22Rv1 (cell line): Measurements from ENCODE around the gene SCO2.

ENCODE experiments used
- H3K27ac ChIP-seq: fragments of 450-650 bp; 2 replicates; pipeline ENCODE4 v1.5.1; 2017
- ZFX ChIP-seq: fragments of 450-650 bp; IDR thresholded peaks from 2 replicates; pipeline ENCODE4 v1.6.1; 2017; ENCODE audit warnings: antibody characterized with exemption, borderline replicate concordance
- TF ChIP-seq, protein P1 (sequence below): fragments of 450-650 bp; IDR thresholded peaks from 2 replicates; pipeline ENCODE4 v1.5.1; 2017; ENCODE audit warnings: mild to moderate bottlenecking

SCO2 gene

DNA sequence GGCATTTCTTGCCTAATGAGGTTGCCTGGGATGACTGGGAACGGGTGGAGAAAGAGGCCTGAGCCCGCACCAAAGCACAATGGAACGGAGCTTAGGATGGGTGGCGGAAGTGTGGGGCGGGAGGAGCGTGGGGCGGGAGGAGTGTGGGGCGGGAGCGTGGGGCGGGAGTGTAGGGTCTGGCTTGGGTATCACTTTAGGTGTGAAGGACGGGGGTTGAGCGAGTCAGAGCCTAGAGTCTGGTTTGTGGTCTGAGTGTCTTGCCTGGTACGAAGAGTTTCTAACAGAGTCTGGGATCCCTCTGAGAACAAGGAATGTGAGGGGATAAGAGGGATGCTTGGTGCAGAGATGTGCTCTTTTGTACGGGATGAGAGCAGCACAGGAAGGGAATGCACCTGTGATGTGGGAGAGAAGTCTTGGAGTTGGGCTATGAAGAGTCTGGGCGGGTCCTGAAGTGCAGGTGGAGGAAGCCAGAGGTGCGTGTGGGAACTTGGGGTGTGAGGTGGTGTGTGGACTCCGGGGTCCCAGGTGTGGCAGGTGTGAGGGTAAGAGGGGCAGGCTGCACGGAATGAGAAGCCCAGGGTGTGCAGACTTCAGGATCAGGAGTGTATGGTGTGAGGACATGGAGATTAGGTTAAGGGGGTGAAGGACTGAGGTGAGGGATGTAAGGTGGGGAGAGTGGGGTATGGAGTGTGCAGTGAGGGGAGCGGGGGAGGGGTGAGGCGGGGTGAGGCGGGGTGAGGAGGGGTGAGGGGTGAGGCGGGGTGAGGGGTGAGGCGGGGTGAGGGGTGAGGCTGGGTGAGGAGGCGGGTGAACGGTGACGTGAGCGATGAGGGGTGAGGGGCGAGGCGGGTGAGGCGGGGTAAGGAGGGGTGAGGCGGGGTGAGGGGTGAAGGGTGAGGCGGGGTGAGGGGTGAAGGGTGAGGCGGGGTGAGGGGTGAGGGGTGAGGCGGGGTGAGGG lies 36.3 kb upstream of the SCO2 start:
- no peak overlapping the region for H3K27ac ChIP-seq
- TF ChIP-seq, protein P1, sequence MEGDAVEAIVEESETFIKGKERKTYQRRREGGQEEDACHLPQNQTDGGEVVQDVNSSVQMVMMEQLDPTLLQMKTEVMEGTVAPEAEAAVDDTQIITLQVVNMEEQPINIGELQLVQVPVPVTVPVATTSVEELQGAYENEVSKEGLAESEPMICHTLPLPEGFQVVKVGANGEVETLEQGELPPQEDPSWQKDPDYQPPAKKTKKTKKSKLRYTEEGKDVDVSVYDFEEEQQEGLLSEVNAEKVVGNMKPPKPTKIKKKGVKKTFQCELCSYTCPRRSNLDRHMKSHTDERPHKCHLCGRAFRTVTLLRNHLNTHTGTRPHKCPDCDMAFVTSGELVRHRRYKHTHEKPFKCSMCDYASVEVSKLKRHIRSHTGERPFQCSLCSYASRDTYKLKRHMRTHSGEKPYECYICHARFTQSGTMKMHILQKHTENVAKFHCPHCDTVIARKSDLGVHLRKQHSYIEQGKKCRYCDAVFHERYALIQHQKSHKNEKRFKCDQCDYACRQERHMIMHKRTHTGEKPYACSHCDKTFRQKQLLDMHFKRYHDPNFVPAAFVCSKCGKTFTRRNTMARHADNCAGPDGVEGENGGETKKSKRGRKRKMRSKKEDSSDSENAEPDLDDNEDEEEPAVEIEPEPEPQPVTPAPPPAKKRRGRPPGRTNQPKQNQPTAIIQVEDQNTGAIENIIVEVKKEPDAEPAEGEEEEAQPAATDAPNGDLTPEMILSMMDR: no peak
- TF ChIP-seq ZFX: no peak

DNA sequence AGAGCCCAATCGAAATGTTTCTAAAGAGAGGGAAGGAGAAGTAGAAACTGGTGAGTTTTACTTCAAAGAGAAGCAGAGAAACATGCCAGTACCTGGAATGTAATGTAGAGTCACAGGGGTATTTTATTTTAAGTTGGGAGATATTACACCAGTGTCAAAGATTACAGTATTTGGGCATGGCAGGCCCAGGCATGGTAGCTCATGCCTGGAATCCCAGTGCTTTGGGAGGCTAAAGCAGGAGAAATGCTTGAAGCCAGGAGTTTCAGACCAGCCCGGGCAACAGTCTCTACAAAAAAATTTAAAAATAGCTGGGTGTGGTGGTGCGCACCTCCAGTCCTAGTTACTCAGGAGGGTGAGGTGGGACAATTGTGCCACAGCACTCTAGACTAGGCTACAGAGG lies 34.6 kb upstream of the SCO2 start:
- no peak for TF ChIP-seq ZFX
- TF ChIP-seq, protein P1: no peak
- no peak overlapping the region for H3K27ac ChIP-seq

DNA sequence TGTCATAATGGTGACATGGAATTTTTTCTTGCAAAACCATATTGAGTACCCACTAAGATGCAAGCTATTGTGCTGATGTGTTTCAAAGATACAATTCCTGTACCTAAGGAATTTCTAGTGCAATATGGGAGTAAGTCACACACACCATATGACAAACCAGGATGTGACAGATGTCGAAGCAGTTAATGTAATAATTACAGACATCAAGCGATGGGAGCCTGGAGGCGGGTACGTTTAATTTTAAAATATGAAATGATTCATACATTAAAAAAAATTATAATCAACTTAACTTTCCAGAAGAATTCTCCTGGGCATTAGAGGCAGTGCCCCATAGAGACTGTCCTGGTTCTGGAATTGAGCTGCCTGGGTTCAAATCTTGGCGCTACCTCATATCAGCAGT lies 31.3 kb upstream of the SCO2 start:
- TF ChIP-seq, protein P1: no peak
- no peak for TF ChIP-seq ZFX
- H3K27ac ChIP-seq: no peak overlapping the region

DNA sequence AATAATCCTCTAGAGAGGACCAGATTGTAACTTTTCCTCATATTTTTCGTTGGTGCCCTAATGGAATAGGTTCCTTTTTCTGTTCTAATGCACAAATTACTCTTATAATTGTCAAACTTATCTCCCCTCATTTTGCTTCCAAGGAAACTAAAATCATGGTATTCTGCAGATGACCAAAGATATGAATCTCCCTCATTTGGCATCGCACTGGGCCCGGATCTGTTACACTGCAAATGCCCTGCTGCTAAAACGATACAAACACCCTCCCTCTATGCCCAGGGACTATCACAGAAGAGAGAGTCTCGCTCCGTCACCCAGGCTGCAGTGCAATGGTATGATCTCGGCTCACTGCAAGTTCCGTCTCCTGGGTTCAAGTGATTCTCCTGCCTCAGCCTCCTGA lies 27.9 kb upstream of the SCO2 start:
- no peak for TF ChIP-seq ZFX
- TF ChIP-seq, protein P1: no peak
- no peak overlapping the region for H3K27ac ChIP-seq

DNA sequence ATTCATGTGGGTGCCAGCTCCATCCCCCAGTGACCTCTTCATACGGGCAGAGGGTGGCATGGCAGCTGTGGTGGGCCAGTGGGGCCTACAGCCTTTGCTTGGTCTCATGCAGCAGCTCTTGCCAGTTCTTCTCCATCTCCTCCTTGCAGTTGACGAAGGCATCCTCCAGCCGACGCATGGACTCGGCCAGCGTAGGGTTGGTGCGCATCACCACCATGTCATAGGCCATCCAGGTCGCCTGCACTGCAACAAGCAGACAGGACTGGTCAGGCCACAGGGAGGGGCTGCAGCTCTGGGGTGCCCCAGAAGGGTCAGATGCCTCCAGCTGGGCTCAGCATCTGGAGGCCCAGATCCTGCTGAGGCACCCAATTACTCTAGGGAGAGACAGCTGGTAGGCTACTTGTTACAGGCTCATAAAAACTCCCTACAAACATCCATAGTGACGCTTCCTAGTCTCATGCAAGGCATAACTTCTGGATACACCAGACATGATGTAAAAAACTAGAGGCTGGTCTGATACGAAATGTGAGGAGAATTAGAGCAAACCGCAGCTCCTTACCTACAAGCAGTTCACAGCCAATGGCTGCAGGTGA lies 25.9 kb upstream of the SCO2 start:
- TF ChIP-seq, protein P1: no peak
- TF ChIP-seq ZFX: no peak
- no peak overlapping the region for H3K27ac ChIP-seq

DNA sequence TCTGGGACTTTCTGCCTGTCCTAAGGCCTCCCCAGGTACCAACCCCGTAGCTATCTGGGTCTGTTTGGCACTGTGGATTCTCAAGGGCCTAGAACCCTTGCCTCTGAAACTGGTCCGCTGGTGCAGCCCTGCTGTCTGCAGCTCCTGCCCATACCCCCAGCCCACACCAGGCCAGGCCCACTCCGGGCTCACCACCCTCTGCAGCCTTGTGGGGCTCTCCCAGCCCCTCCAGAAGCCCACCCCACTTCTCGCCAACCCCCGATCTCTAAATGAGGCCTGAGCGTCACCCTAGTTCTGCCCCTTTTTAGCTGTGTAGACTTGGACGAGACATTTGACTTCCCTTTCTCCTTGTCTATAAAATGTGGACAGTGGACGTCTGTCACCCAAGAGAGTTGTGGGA lies 25.0 kb upstream of the SCO2 start:
- H3K27ac ChIP-seq: no peak overlapping the region
- TF ChIP-seq ZFX: no peak

DNA sequence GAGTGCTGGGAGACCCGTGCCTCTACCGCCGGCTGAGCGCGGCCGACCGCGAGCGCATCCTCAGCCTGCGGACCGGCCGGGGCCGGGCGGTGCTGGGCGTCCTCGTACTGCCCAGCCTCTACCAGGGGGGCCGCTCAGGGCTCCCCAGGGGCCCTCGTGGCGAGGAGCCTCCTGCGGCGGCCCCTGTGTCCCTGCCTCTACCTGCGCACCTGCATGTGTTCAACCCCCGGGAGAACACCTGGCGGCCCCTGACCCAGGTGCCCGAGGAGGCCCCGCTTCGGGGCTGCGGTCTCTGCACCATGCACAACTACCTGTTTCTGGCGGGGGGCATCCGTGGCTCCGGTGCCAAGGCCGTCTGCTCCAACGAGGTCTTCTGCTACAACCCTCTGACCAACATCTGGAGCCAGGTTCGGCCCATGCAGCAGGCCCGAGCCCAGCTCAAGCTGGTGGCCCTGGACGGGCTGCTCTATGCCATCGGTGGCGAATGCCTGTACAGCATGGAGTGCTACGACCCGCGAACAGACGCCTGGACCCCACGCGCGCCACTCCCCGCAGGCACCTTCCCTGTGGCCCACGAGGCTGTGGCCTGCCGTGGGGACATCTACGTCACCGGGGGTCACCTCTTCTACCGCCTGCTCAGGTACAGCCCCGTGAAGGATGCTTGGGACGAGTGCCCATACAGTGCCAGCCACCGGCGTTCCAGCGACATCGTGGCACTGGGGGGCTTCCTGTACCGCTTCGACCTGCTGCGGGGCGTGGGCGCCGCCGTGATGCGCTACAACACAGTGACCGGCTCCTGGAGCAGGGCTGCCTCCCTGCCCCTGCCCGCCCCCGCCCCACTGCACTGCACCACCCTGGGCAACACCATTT lies 23.8 kb upstream of the SCO2 start:
- H3K27ac ChIP-seq: no peak overlapping the region
- TF ChIP-seq, protein P1: no peak
- no peak for TF ChIP-seq ZFX
